T-cell (primary cell): ENCODE data around the gene ORAI2. TPM values are rescaled to one million over a fixed set of nuclear protein-coding genes. Genes with fewer than 3 reads are reported as not detected.
"Not testable (repeated sequence)": the region's sequence is repeated elsewhere in the genome, so short reads cannot be mapped to it uniquely, and the experiment has no call there.

Experiments
- ATAC-seq, 4 experiments: fragments of 200-7000 bp in 3 of 4; fragments of 150-1000 bp in 1 of 4; cut with Tn5 transposase; replicated peaks in 1 of 4; 1 replicate in 3 of 4; 2 replicates in 1 of 4; pipeline ENCODE4 v1.10.0; 2021; ENCODE audit warnings: moderate library complexity in 3 of 4, mild to moderate bottlenecking in 2 of 4, moderate number of reproducible peaks in 1 of 4
- CTCF ChIA-PET, 2 donors: fragments of 300-600 bp; sonication (Branson Sonifier 250); formaldehyde crosslinking; loops; one replicate each; lab custom pipeline; 2022; ENCODE audit warnings: antibody characterized with exemption in 2 of 2; lab: Charles Lee
- POLR2A ChIA-PET, 2 donors: fragments of 300-600 bp; sonication (Branson Sonifier 250); formaldehyde crosslinking; loops; one replicate each; lab custom pipeline; 2022; ENCODE audit warnings: antibody characterized with exemption in 2 of 2; lab: Charles Lee
- DNase-seq, 35 experiments: peaks; one replicate each; pipeline versions ENCODE4 v3.0.0 to v3.0.0-alpha.2; 2013 to 2023
- H3K27ac ChIP-seq: one replicate; pipeline ENCODE4 v1.5.1; 2013; ENCODE audit warnings: low read length
- H3K27me3 ChIP-seq, 2 experiments: replicated peaks in 1 of 2; 1 replicate in 1 of 2; 2 replicates in 1 of 2; pipeline versions ENCODE4 v1.6.1 to v1.7.0; 2013; ENCODE audit warnings: low read length in 1 of 2, mixed read lengths in 1 of 2; ENCODE audit not compliant: control insufficient read depth in 2 of 2, insufficient read depth in 2 of 2; ENCODE audit errors: extremely low read depth in 1 of 2
- H3K36me3 ChIP-seq, 2 donors: 1 replicate in 1 of 2; 2 replicates in 1 of 2; pipeline versions ENCODE4 v1.6.1 to v1.7.0; 2013; ENCODE audit warnings: low read length in 1 of 2; ENCODE audit not compliant: control insufficient read depth in 2 of 2, insufficient read depth in 1 of 2; ENCODE audit errors: extremely low read depth in 1 of 2
- H3K4me1 ChIP-seq, 2 experiments: 1 replicate in 1 of 2; 2 replicates in 1 of 2; pipeline versions ENCODE4 v1.6.1 to v1.7.0; 2013; ENCODE audit warnings: low read length in 2 of 2, mixed read lengths in 1 of 2; ENCODE audit not compliant: insufficient read depth in 2 of 2, control insufficient read depth in 1 of 2; ENCODE audit errors: extremely low read depth in 1 of 2
- H3K4me3 ChIP-seq, 2 donors: 1 replicate in 1 of 2; 2 replicates in 1 of 2; pipeline versions ENCODE4 v1.5.1 to v1.7.0; 2013; ENCODE audit warnings: mild to moderate bottlenecking in 2 of 2, low read length in 1 of 2, moderate library complexity in 1 of 2; ENCODE audit not compliant: control insufficient read depth in 1 of 2; ENCODE audit errors: extremely low read depth in 1 of 2
- H3K9me3 ChIP-seq: 2 replicates; pipeline ENCODE4 v1.7.0; 2013
- H3K27ac Mint-ChIP-seq, 2 donors: one replicate each; pipeline ENCODE4 v1.8.0; 2020 to 2021; ENCODE audit warnings: mild to moderate bottlenecking in 2 of 2, mixed read lengths in 2 of 2
- H3K27me3 Mint-ChIP-seq, 2 donors: one replicate each; pipeline ENCODE4 v1.8.0; 2021 to 2022; ENCODE audit warnings: mixed read lengths in 2 of 2
- H3K36me3 Mint-ChIP-seq: one replicate; pipeline ENCODE4 v1.8.0; 2021; ENCODE audit warnings: mixed read lengths
- H3K4me1 Mint-ChIP-seq, 3 donors: one replicate each; pipeline ENCODE4 v1.8.0; 2020 to 2022; ENCODE audit warnings: mixed read lengths in 3 of 3, mild to moderate bottlenecking in 1 of 3
- H3K4me3 Mint-ChIP-seq, 3 donors: one replicate each; pipeline ENCODE4 v1.8.0; 2020 to 2022; ENCODE audit warnings: mild to moderate bottlenecking in 3 of 3, mixed read lengths in 3 of 3, moderate library complexity in 3 of 3
- H3K9me3 Mint-ChIP-seq, 3 donors: one replicate each; pipeline ENCODE4 v1.8.0; 2020 to 2022; ENCODE audit warnings: mixed read lengths in 3 of 3
- WGBS: methylation state at CpG from one replicate; pipeline ENCODE4 v1.1.5; 2013; ENCODE audit warnings: missing lambda C conversion rate; ENCODE audit not compliant: insufficient coverage; 5-methylcytosine and 5-hydroxymethylcytosine counted together
- total RNA-seq, 35 experiments: library from RNA in 6 of 35; stranded (reverse) in 6 of 35; fragments of 120-200 nt in 1 of 35; gene quantifications; one replicate each; pipeline versions ENCODE4 v1.2.1 to v1.2.4 and lab custom pipeline; 2013 to 2026

Gene ORAI2
- total RNA-seq, 5 donors from 2014 or later (not counting 1 experiment from before 2014, with no cell fraction given), result 23.0 to 47.5 (median 37.8) TPM

GRCh38 chr7:102503141-102503540 lies 69.8 kb downstream of the ORAI2 start:
- WGBS, result no CpG with 5 or more reads among the region's 12 CpGs
- H3K27ac ChIP-seq, H3K27ac Mint-ChIP-seq, H3K36me3 Mint-ChIP-seq, CTCF ChIA-PET, POLR2A ChIA-PET, H3K27me3 ChIP-seq, H3K9me3 Mint-ChIP-seq, H3K9me3 ChIP-seq, ATAC-seq, DNase-seq, H3K4me3 Mint-ChIP-seq, H3K27me3 Mint-ChIP-seq, H3K4me1 ChIP-seq, H3K4me1 Mint-ChIP-seq, H3K4me3 ChIP-seq, H3K36me3 ChIP-seq: not testable (repeated sequence)

- H3K36me3 Mint-ChIP-seq, H3K27me3 ChIP-seq, H3K27ac Mint-ChIP-seq, H3K9me3 ChIP-seq, H3K27me3 Mint-ChIP-seq, H3K4me1 Mint-ChIP-seq, H3K9me3 Mint-ChIP-seq, H3K4me3 ChIP-seq, H3K36me3 ChIP-seq, POLR2A ChIA-PET, DNase-seq, H3K4me1 ChIP-seq, CTCF ChIA-PET, H3K27ac ChIP-seq, H3K4me3 Mint-ChIP-seq: not testable (repeated sequence)
- WGBS, result no CpG with 5 or more reads among the region's 24 CpGs
- peak in 1 of 4 experiments; percentile 11 for ATAC-seq
These were observed 72.2 kb downstream of the ORAI2 start for GRCh38 chr7:102505298-102506185.

Other genes starting within 250 kb of the ORAI2 start
- gene SH2B2, start 146.7 kb upstream of the ORAI2 start, total RNA-seq, result 1 to 10 TPM in 4 of 5 donors, under 1 TPM in 1; 0.90 to 5.0 (median 2.5) TPM
- gene SPDYE6, start 77.1 kb upstream of the ORAI2 start, total RNA-seq, result not detected
- gene PRKRIP1, start 37.2 kb upstream of the ORAI2 start, total RNA-seq, result 10 to 100 TPM; 37.1 to 56.2 (median 48.3) TPM
- gene ALKBH4, start 31.3 kb downstream of the ORAI2 start, total RNA-seq, result 10 to 100 TPM in 3 of 5 donors, 1 to 10 TPM in 2; 5.6 to 13.5 (median 12.2) TPM
- gene LRWD1, start 31.4 kb downstream of the ORAI2 start, total RNA-seq, result 10 to 100 TPM; 14.0 to 29.0 (median 23.9) TPM
- gene POLR2J, start 45.3 kb downstream of the ORAI2 start, total RNA-seq, result 10 to 100 TPM; 35.2 to 53.7 (median 42.3) TPM
- gene RASA4B, start 84.2 kb downstream of the ORAI2 start, total RNA-seq, result 10 to 100 TPM; 18.3 to 57.0 (median 43.0) TPM
- gene UPK3BL2, start 110.1 kb downstream of the ORAI2 start, total RNA-seq, result 100 to 1,000 TPM in 1 of 5 donors, 10 to 100 TPM in 4; 34.6 to 115 (median 65.8) TPM
- under 1 TPM; 0.35 to 0.77 (median 0.58) TPM for gene SPDYE2, start 117.7 kb downstream of the ORAI2 start, total RNA-seq
- 100 to 1,000 TPM in 2 of 5 donors, 10 to 100 TPM in 3; 71.3 to 228 (median 97.5) TPM for gene POLR2J3, start 139.0 kb downstream of the ORAI2 start, total RNA-seq
- gene RASA4, start 183.2 kb downstream of the ORAI2 start, total RNA-seq, result 10 to 100 TPM; 63.3 to 89.0 (median 71.6) TPM
- 100 to 1,000 TPM in 2 of 5 donors, 10 to 100 TPM in 3; 39.0 to 128 (median 47.3) TPM for gene UPK3BL1, start 209.2 kb downstream of the ORAI2 start, total RNA-seq
- not detected for gene SPDYE2B, start 216.7 kb downstream of the ORAI2 start, total RNA-seq
- 10 to 100 TPM; 20.8 to 70.3 (median 23.8) TPM for gene POLR2J2, start 238.1 kb downstream of the ORAI2 start, total RNA-seq